GM12873 (cell line): ENCODE results near the gene PPM1J.

ENCODE experiments used
- CTCF ChIP-seq: IDR thresholded peaks from 2 replicates; pipeline ENCODE4 v1.5.1; 2012; ENCODE audit warnings: low read depth, mild to moderate bottlenecking, moderate library complexity, low read length, control low read depth; ENCODE audit not compliant: insufficient read depth; ENCODE audit errors: missing control alignments

PPM1J gene

GRCh38 chr1:112700290-112701226, 14.6 kb downstream of the PPM1J start:
- no peak for TF ChIP-seq CTCF

- TF ChIP-seq CTCF: no peak
These were observed 15.5 kb downstream of the PPM1J start for GRCh38 chr1:112699425-112700144.

- no peak for TF ChIP-seq CTCF
These were observed 16.5 kb downstream of the PPM1J start for GRCh38 chr1:112698366-112699310.

- no peak for TF ChIP-seq CTCF
These were observed 17.3 kb downstream of the PPM1J start for GRCh38 chr1:112697781-112698201.

GRCh38 chr1:112696578-112697314, 18.4 kb downstream of the PPM1J start:
- TF ChIP-seq CTCF: no peak

GRCh38 chr1:112695276-112695675, 19.9 kb downstream of the PPM1J start:
- TF ChIP-seq CTCF: no peak
